Activated T-cell treated with anti-CD3 and anti-CD28 coated beads, Interleukin-2, amount 50 U/mL, for 72 hours (primary cell): ENCODE results near the gene HSDL1. TPM values are rescaled to one million over a fixed set of nuclear protein-coding genes. Genes with fewer than 3 reads are reported as not detected.

Source experiments
- ATAC-seq, 2 donors: fragments of 150-1000 bp; cut with Tn5 transposase; replicated peaks in 1 of 2; 2 replicates each; pipeline ENCODE4 v1.10.0; 2021; ENCODE audit warnings: moderate library complexity in 2 of 2, mild to moderate bottlenecking in 1 of 2
- DNase-seq, 2 donors: peaks; one replicate each; pipeline ENCODE4 v3.0.0; 2021 to 2022; ENCODE audit warnings: mixed read lengths in 1 of 2
- H3K27ac Mint-ChIP-seq: one replicate; pipeline ENCODE4 v1.8.0; 2022; ENCODE audit warnings: mild to moderate bottlenecking, moderate library complexity, mixed read lengths
- H3K27me3 Mint-ChIP-seq: one replicate; pipeline ENCODE4 v1.8.0; 2022; ENCODE audit warnings: low read depth, mixed read lengths
- H3K36me3 Mint-ChIP-seq, 2 donors: one replicate each; pipeline ENCODE4 v1.8.0; 2022; ENCODE audit warnings: mixed read lengths in 2 of 2, mild to moderate bottlenecking in 1 of 2; ENCODE audit not compliant: insufficient read depth in 2 of 2
- H3K4me1 Mint-ChIP-seq: one replicate; pipeline ENCODE4 v1.8.0; 2022; ENCODE audit warnings: low read depth, mixed read lengths
- H3K4me3 Mint-ChIP-seq, 2 donors: one replicate each; pipeline ENCODE4 v1.8.0; 2022; ENCODE audit warnings: mild to moderate bottlenecking in 2 of 2, mixed read lengths in 2 of 2, moderate library complexity in 2 of 2
- H3K9me3 Mint-ChIP-seq, 2 donors: one replicate each; pipeline ENCODE4 v1.8.0; 2022; ENCODE audit warnings: mixed read lengths in 2 of 2
- total RNA-seq, 2 donors: library from RNA; stranded (reverse); gene quantifications; one replicate each; pipeline ENCODE4 v1.2.3, GENCODE V29; 2022

Gene HSDL1
- total RNA-seq, 2 donors from 2014 or later: 13.0 to 14.6 TPM

DNA sequence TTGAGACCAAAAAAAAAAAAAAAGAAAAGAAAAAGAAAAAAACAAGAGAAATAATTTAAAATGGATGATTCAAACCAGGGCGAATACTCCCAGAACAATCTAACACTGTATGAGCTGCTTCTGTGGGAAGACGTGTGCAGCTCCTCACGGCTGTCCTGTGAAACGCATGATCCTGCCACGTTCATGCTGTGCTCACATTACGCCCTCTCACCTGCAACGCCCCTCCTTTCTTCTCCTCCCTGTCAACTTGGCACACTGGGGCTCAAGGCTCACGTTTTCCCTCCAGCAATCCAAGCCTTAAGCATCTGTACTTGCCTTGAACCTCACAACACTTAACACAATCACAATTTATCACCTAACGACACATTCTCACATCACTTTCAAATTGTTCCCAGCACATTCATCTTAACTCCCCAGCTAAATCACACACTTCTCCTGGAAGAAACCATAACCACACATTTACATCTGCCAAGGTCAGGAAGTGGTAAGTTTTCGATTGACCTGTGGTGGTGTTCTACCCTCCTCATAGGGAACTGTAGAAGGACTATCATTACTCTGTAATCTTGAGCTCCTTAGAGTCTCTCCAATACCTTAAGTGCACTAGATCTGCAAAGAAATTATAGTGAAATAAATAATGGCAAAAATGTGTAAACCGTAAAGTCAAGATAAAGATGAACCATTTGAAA is 57.4 kb downstream of the HSDL1 start:
- no peak overlapping the region for H3K27ac Mint-ChIP-seq
- H3K4me3 Mint-ChIP-seq: peak overlapping the region; percentile 0 to 1
- H3K27me3 Mint-ChIP-seq: no peaks in the 10 kb centered on the region
- peaks cover 11 to 30% of the 10 kb centered on the region in 2 donors for H3K36me3 Mint-ChIP-seq
- DNase-seq: no peak
- H3K9me3 Mint-ChIP-seq: no peaks in the 10 kb centered on the region
- H3K4me1 Mint-ChIP-seq: peaks cover 45% of the 10 kb centered on the region
- no peak for ATAC-seq

DNA sequence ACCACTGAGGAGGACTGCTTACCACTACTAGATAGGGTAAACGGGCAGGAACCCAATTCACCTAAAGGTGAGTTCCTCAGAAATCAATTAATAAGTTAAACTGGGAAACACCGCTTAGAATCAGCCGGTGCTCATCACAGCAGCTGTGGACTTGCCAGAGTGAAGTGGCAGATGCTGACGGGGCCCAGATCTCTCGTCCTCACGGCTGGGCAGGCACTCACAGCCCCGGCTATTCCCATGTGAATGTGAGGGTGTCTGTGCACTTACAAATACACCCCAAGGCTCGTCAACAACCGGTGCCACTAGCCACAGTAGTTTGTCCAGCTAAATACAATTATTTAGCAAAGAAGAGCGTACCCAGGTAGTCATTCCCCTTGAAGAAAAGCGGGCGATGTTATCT is 58.0 kb downstream of the HSDL1 start:
- H3K4me1 Mint-ChIP-seq: peaks cover 45% of the 10 kb centered on the region
- H3K36me3 Mint-ChIP-seq: peaks cover 12 to 29% of the 10 kb centered on the region in 2 donors
- H3K27ac Mint-ChIP-seq: no peak overlapping the region
- H3K4me3 Mint-ChIP-seq: no peak overlapping the region
- H3K27me3 Mint-ChIP-seq: no peaks in the 10 kb centered on the region
- H3K9me3 Mint-ChIP-seq: no peaks in the 10 kb centered on the region
- ATAC-seq (no peak), DNase-seq (no peak)

DNA sequence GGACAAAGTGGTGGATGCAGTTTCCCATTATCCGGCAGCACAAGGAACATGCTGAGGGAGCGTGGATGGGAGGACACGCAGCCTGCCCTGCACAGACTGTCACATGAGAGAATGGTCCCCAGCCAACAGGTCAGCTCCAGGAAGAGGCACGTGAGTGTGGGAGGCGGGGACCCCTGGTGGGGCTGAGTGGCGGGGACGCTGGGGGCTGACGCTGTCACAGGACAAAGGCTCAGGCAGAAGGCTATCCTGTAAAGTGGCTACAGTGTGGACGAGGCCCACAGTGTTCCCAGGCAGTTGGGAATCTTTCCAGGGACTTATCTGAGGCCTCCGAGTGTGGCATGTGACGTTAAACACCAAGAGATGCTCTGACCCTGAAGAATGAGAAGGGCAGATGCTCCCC is 58.6 kb downstream of the HSDL1 start:
- Mint-ChIP-seq H3K27me3 (no peaks in the 10 kb centered on the region), H3K36me3 (peaks cover 12 to 25% of the 10 kb centered on the region in 2 donors), H3K27ac (no peak overlapping the region), H3K4me1 (peaks cover 45% of the 10 kb centered on the region), H3K4me3 (no peak overlapping the region), H3K9me3 (no peaks in the 10 kb centered on the region)
- DNase-seq: no peak
- ATAC-seq: no peak

- DNase-seq (no peak), ATAC-seq (no peak)
- Mint-ChIP-seq H3K9me3 (no peaks in the 10 kb centered on the region), H3K4me3 (no peak overlapping the region), H3K36me3 (peaks cover 12 to 27% of the 10 kb centered on the region in 2 donors), H3K4me1 (peaks cover 45% of the 10 kb centered on the region), H3K27me3 (no peaks in the 10 kb centered on the region), H3K27ac (no peak overlapping the region)
Observed at GRCh38 chr16:84085773-84086172, 59.2 kb downstream of the HSDL1 start.

DNA sequence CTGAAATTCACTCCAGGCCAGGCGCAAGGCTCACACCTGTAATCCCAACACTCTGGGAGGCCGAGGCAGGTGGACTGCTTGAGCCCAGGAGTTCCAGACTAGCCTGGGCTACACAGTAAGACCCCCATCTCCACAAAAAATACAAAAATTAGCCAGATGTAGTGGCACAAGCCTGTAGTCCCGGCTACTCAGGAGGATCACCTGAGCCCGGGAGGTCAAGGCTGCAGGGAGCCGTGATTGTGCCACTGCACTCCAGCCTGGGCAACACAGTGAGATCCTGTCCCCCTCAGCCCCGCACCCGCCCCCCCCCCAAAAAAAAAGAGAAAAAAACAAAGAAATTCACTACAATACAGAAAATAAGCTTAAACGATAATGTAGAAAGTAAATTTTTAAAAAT is 59.7 kb downstream of the HSDL1 start:
- peaks cover 45% of the 10 kb centered on the region for H3K4me1 Mint-ChIP-seq
- H3K36me3 Mint-ChIP-seq: peaks cover 12 to 28% of the 10 kb centered on the region in 2 donors
- no peaks in the 10 kb centered on the region for H3K9me3 Mint-ChIP-seq
- DNase-seq (no peak), ATAC-seq (no peak)
- H3K4me3 Mint-ChIP-seq: no peak overlapping the region
- no peaks in the 10 kb centered on the region for H3K27me3 Mint-ChIP-seq
- no peak overlapping the region for H3K27ac Mint-ChIP-seq

GRCh38 chr16:84084570-84085270 is 60.3 kb downstream of the HSDL1 start:
- H3K27ac Mint-ChIP-seq: peak overlapping the region; percentile 26
- no peaks in the 10 kb centered on the region for H3K9me3 Mint-ChIP-seq
- peak; percentile 68 to 80 for ATAC-seq
- H3K4me3 Mint-ChIP-seq: no peak overlapping the region
- H3K36me3 Mint-ChIP-seq: peaks cover 12 to 28% of the 10 kb centered on the region in 2 donors
- peaks cover 45% of the 10 kb centered on the region for H3K4me1 Mint-ChIP-seq
- peak; percentile 73 to 75 for DNase-seq
- no peaks in the 10 kb centered on the region for H3K27me3 Mint-ChIP-seq

GRCh38 chr16:84082835-84083569 is 62.0 kb downstream of the HSDL1 start:
- H3K27me3 Mint-ChIP-seq: no peaks in the 10 kb centered on the region
- H3K4me1 Mint-ChIP-seq: peaks cover 28% of the 10 kb centered on the region
- DNase-seq (no peak), ATAC-seq (no peak)
- H3K9me3 Mint-ChIP-seq: no peaks in the 10 kb centered on the region
- no peak overlapping the region for H3K4me3 Mint-ChIP-seq
- H3K27ac Mint-ChIP-seq: no peak overlapping the region
- H3K36me3 Mint-ChIP-seq: peaks cover 9 to 27% of the 10 kb centered on the region in 2 donors

- Mint-ChIP-seq H3K4me3 (no peak overlapping the region), H3K27me3 (no peaks in the 10 kb centered on the region), H3K27ac (no peak overlapping the region), H3K9me3 (no peaks in the 10 kb centered on the region), H3K4me1 (peaks cover 19% of the 10 kb centered on the region), H3K36me3 (peaks cover 6 to 23% of the 10 kb centered on the region in 2 donors)
- ATAC-seq (no peak), DNase-seq (no peak)
Observed at GRCh38 chr16:84082110-84082509, 62.9 kb downstream of the HSDL1 start.

DNA sequence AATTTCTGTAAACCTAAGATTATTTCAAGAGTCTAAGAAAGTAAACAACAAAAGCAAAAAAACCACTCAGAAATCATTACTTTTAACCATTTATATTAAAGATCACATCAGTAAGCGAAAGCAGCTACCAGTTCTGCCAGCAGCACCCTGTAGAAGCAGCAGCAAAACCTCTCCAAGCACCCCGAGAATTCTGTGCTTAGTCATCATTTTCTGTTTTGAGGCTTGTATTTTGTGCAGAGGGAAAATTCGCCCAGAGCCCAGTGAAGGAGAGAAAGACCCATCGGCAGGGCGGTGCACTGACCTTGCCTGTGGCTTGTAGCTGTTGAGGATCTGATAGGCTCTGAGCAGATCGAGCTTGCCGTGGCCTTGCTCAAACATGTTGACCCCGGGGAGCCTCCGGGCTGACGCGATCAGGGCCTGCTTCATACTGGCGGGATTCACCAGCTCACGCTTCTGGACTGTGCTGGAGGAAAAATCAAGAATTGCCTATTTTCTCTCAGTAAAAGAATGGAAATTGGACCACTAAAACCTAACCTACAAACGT is 63.5 kb downstream of the HSDL1 start:
- Mint-ChIP-seq H3K9me3 (no peaks in the 10 kb centered on the region), H3K27ac (no peak overlapping the region), H3K36me3 (peaks cover 6 to 21% of the 10 kb centered on the region in 2 donors), H3K27me3 (no peaks in the 10 kb centered on the region), H3K4me1 (peaks cover 16% of the 10 kb centered on the region), H3K4me3 (no peak overlapping the region)
- ATAC-seq (no peak), DNase-seq (no peak)

GRCh38 chr16:84080813-84081212 is 64.2 kb downstream of the HSDL1 start:
- Mint-ChIP-seq H3K4me1 (peaks cover 10% of the 10 kb centered on the region), H3K4me3 (no peak overlapping the region), H3K27me3 (no peaks in the 10 kb centered on the region), H3K9me3 (no peaks in the 10 kb centered on the region), H3K27ac (no peak overlapping the region), H3K36me3 (peaks cover 2 to 18% of the 10 kb centered on the region in 2 donors)
- no peak for ATAC-seq
- DNase-seq: no peak

DNA sequence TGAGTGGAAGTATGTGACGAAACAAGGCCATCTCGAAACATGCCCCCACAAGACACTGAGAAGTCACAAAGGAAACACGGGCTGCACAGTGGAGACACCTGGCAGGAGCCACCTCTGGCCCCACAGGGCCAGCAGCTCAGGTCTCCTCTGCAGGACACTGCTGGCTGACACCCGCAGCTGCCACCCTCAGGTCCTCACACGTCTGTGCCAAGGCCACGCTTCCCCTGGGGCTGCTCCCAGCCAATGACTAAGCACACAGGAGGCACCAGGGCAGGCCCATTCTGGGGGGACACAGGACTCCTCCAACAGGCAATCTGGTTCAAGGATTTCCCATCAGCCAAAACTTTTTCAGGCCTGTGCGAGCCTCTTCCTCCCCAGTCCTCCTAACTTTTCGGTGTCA is 64.6 kb downstream of the HSDL1 start:
- Mint-ChIP-seq H3K36me3 (peaks cover 2 to 19% of the 10 kb centered on the region in 2 donors), H3K4me3 (no peak overlapping the region), H3K27ac (no peak overlapping the region), H3K27me3 (no peaks in the 10 kb centered on the region), H3K4me1 (peaks cover 9% of the 10 kb centered on the region), H3K9me3 (no peaks in the 10 kb centered on the region)
- no peak for DNase-seq
- ATAC-seq: no peak

DNA sequence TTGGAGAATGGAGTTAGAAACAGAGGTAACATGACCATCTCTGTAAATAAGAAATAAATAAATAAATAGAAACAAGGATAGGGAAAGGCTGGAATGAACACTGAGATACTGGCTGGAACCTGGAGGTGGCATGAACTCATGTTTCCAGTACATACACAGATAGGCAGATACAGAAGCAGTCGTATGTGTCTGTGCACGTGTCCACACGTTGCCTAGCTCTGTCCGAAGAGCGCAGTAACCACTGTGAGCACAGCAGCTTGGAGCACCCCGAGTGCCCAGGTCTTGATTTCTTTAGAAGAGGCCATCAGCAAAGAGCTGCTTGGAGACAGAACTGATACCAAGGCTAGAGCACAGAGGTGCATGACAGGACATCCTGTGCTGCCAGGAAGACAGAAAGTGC is 65.3 kb downstream of the HSDL1 start:
- H3K36me3 Mint-ChIP-seq: peaks cover 2 to 23% of the 10 kb centered on the region in 2 donors
- no peak for ATAC-seq
- DNase-seq: no peak
- H3K27me3 Mint-ChIP-seq: no peaks in the 10 kb centered on the region
- H3K4me3 Mint-ChIP-seq: no peak overlapping the region
- peak overlapping the region; percentile 41 for H3K27ac Mint-ChIP-seq
- no peaks in the 10 kb centered on the region for H3K9me3 Mint-ChIP-seq
- peaks cover 2% of the 10 kb centered on the region for H3K4me1 Mint-ChIP-seq

DNA sequence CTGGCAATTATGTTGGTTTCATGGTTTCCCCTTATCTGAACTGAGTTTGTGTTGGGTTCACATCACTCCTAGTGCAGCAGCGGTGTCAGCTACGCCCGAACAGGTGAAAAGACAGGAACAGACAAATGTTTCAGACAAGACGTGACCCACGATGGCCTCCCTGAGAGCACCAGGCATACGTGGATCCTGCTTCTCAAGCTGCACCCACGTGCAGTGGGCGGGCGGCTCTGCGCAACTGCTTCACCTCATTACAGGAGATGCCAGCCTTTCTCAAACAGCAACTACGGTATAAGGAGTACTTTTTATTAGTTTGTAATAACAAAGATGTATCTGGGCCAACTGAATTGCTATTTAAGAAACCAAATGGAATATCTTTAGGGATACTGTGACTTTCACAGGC is 69.6 kb downstream of the HSDL1 start:
- Mint-ChIP-seq H3K4me3 (no peak overlapping the region), H3K9me3 (no peaks in the 10 kb centered on the region), H3K36me3 (peaks cover 0 to 19% of the 10 kb centered on the region in 2 donors), H3K27ac (no peak overlapping the region), H3K4me1 (no peaks in the 10 kb centered on the region), H3K27me3 (no peaks in the 10 kb centered on the region)
- no peak for DNase-seq
- no peak for ATAC-seq
